ENCODE data around the gene TNFSF4. TPM values are rescaled to one million over a fixed set of nuclear protein-coding genes. Genes with fewer than 3 reads are reported as not detected.

TNFSF4 gene
- polyA plus RNA-seq, 1 donor from 2014 or later, result 0.06 TPM

Other genes with a start within 250 kb of the TNFSF4 start
- not detected for gene TNFSF18, start 156.4 kb downstream of the TNFSF4 start, polyA plus RNA-seq